ENCODE data around the gene IL1RAPL1.

The IL1RAPL1 gene

GRCh38 chrX:29531336-29531735, 944.1 kb downstream of the IL1RAPL1 start:
- TF ChIP-seq JUND (IDR thresholded peaks at IDR 0.05; ENCODE audit: low read depth) = no peak
- in situ Hi-C loops (cut with HindIII; ENCODE audit: low pct_unique_long_range_greater_than_20kb, low sequenced_read_pairs) = no loop called here
- DNase-seq (ENCODE audit: low read depth in 1 of 2, low spot score in 1 of 2) = no peak

GRCh38 chrX:29535212-29536162, 948.2 kb downstream of the IL1RAPL1 start:
- no peak for DNase-seq (ENCODE audit: low read depth in 1 of 2, low spot score in 1 of 2)
- no peak for TF ChIP-seq JUND (IDR thresholded peaks at IDR 0.05; ENCODE audit: low read depth)
- in situ Hi-C loops (cut with HindIII; ENCODE audit: low pct_unique_long_range_greater_than_20kb, low sequenced_read_pairs) = no loop called here

DNA sequence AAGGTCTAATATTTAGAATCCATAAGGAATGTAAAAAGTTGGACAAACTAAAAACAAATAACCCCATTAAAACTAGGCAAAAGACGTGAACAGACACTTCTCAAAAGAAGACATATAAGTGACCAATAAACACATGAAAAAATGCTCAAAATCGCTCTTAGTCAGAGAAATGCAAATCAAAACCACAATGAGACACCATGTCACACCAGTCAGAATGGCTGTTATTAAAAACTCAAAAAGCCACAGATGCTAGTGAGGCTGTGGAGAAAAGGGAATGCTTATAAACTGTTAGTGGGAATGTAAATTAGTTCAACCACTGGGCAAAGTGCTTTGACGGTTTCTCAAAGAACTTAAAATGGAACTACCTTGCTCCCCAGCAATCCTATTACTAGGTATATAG, 953.8 kb downstream of the IL1RAPL1 start:
- in situ Hi-C loops (cut with HindIII; ENCODE audit: low pct_unique_long_range_greater_than_20kb, low sequenced_read_pairs) = no loop called here
- no peak for DNase-seq (ENCODE audit: low read depth in 1 of 2, low spot score in 1 of 2)
- TF ChIP-seq JUND (IDR thresholded peaks at IDR 0.05; ENCODE audit: low read depth) = no peak

GRCh38 chrX:29542152-29542551, 954.9 kb downstream of the IL1RAPL1 start:
- in situ Hi-C loops (cut with HindIII; ENCODE audit: low pct_unique_long_range_greater_than_20kb, low sequenced_read_pairs) = no loop called here
- no peak for DNase-seq (ENCODE audit: low read depth in 1 of 2, low spot score in 1 of 2)
- no peak for TF ChIP-seq JUND (IDR thresholded peaks at IDR 0.05; ENCODE audit: low read depth)

- in situ Hi-C loops (cut with HindIII; ENCODE audit: low pct_unique_long_range_greater_than_20kb, low sequenced_read_pairs) = no loop called here
- no peak for DNase-seq (ENCODE audit: low read depth in 1 of 2, low spot score in 1 of 2)
These were observed 958.6 kb downstream of the IL1RAPL1 start for GRCh38 chrX:29545878-29546277.

GRCh38 chrX:29547877-29548276, 960.6 kb downstream of the IL1RAPL1 start:
- TF ChIP-seq JUND (IDR thresholded peaks at IDR 0.05; ENCODE audit: low read depth) = no peak
- in situ Hi-C loops (cut with HindIII; ENCODE audit: low pct_unique_long_range_greater_than_20kb, low sequenced_read_pairs) = no loop called here
- no peak for DNase-seq (ENCODE audit: low read depth in 1 of 2, low spot score in 1 of 2)

More at GRCh38 chrX:29545878-29546277, 958.6 kb downstream of the IL1RAPL1 start:
- no peak for TF ChIP-seq JUND (IDR thresholded peaks at IDR 0.05; ENCODE audit: low read depth)

- TF ChIP-seq JUND (IDR thresholded peaks at IDR 0.05; ENCODE audit: low read depth) = no peak
- DNase-seq (ENCODE audit: low read depth in 1 of 2, low spot score in 1 of 2) = no peak
- in situ Hi-C loops (cut with HindIII; ENCODE audit: low pct_unique_long_range_greater_than_20kb, low sequenced_read_pairs) = no loop called here
These were observed 966.3 kb downstream of the IL1RAPL1 start for GRCh38 chrX:29553542-29553941.

- TF ChIP-seq JUND (IDR thresholded peaks at IDR 0.05; ENCODE audit: low read depth) = no peak
- in situ Hi-C loops (cut with HindIII; ENCODE audit: low pct_unique_long_range_greater_than_20kb, low sequenced_read_pairs) = no loop called here
- no peak for DNase-seq (ENCODE audit: low read depth in 1 of 2, low spot score in 1 of 2)
These were observed 968.3 kb downstream of the IL1RAPL1 start for GRCh38 chrX:29555465-29556091.

DNA sequence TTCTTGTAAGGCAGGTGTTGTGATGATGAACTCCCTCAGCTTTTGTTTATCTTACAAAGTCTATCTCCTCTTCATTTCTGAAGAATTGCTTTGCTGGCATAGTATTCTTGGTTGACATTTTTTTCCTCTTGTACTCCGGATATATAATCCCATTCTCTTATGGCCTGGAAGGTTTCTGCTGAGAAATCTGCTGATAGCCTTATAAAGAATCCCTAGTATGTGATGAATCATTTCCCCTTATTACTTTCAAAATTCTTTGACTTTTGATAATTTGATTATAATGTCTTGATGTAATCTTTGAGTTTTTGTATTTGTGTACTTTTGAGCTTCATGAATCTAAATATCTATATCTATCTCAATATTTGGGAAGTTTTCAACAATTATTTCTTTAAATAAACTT, 972.8 kb downstream of the IL1RAPL1 start:
- TF ChIP-seq JUND (IDR thresholded peaks at IDR 0.05; ENCODE audit: low read depth) = no peak
- in situ Hi-C loops (cut with HindIII; ENCODE audit: low pct_unique_long_range_greater_than_20kb, low sequenced_read_pairs) = no loop called here

GRCh38 chrX:29561417-29561816, 974.2 kb downstream of the IL1RAPL1 start:
- DNase-seq (ENCODE audit: low read depth in 1 of 2, low spot score in 1 of 2) = no peak
- in situ Hi-C loops (cut with HindIII; ENCODE audit: low pct_unique_long_range_greater_than_20kb, low sequenced_read_pairs) = no loop called here
- TF ChIP-seq JUND (IDR thresholded peaks at IDR 0.05; ENCODE audit: low read depth) = no peak

More for the DNA sequence above, 972.8 kb downstream of the IL1RAPL1 start:
- no peak for DNase-seq (ENCODE audit: low read depth in 1 of 2, low spot score in 1 of 2)

GRCh38 chrX:29580560-29580959, 993.3 kb downstream of the IL1RAPL1 start:
- TF ChIP-seq JUND (IDR thresholded peaks at IDR 0.05; ENCODE audit: low read depth) = no peak
- in situ Hi-C loops (cut with HindIII; ENCODE audit: low pct_unique_long_range_greater_than_20kb, low sequenced_read_pairs) = no loop called here

DNA sequence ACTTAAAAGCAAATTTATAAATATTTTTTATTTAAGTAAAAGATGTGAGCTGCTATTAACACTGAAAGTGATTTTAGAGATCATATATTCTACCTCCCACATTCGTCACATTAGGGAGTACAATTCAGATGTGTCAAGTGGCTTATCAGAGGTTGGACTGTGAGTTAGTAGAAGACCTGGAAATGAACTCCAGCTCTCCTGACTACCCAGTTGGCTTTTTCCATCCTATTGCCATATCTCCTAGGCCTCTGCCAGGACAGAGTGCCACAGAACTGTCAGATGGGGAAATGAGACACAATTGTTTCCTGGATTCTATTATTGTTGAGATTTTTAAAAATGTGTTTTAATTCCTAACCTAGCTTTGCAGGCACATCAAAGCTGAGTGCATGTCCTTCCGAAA, 994.0 kb downstream of the IL1RAPL1 start:
- in situ Hi-C loops (cut with HindIII; ENCODE audit: low pct_unique_long_range_greater_than_20kb, low sequenced_read_pairs) = no loop called here
- DNase-seq (ENCODE audit: low read depth in 1 of 2, low spot score in 1 of 2) = no peak
- TF ChIP-seq JUND (IDR thresholded peaks at IDR 0.05; ENCODE audit: low read depth) = no peak

More at GRCh38 chrX:29580560-29580959, 993.3 kb downstream of the IL1RAPL1 start:
- no peak for DNase-seq (ENCODE audit: low read depth in 1 of 2, low spot score in 1 of 2)

DNA sequence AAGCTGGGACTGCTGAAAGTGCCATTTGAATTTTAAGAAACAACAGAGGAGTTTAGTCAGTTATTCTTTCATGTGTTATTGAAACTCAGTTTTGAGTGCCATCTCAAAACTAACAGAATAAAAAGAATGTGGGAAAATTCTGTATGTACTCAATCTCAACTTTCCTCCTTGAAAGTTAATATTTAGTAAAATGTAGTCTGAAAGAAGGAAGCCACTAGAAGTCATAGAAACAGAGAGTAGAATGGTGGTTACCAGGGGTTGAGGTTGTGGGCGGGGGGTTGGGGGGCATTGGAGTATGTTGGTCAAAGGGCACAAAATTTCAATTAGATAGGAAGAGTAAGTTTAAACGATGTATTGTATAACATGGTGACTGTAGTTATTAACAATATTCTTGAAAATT, 999.9 kb downstream of the IL1RAPL1 start:
- in situ Hi-C loops (cut with HindIII; ENCODE audit: low pct_unique_long_range_greater_than_20kb, low sequenced_read_pairs) = no loop called here
- TF ChIP-seq JUND (IDR thresholded peaks at IDR 0.05; ENCODE audit: low read depth) = no peak
- no peak for DNase-seq (ENCODE audit: low read depth in 1 of 2, low spot score in 1 of 2)

Data from T47D (cell line).